GM19455 (cell line): ENCODE data around the gene MFF.
"Not testable (repeated sequence)": the region's sequence is repeated elsewhere in the genome, so short reads cannot be mapped to it uniquely, and the experiment has no call there.

ENCODE experiments used
- ATAC-seq: cut with Tn5 transposase; IDR thresholded peaks from one replicate; pipeline ENCODE4 v1.9.1; 2021; ENCODE audit not compliant: unreplicated experiment

MFF gene

DNA sequence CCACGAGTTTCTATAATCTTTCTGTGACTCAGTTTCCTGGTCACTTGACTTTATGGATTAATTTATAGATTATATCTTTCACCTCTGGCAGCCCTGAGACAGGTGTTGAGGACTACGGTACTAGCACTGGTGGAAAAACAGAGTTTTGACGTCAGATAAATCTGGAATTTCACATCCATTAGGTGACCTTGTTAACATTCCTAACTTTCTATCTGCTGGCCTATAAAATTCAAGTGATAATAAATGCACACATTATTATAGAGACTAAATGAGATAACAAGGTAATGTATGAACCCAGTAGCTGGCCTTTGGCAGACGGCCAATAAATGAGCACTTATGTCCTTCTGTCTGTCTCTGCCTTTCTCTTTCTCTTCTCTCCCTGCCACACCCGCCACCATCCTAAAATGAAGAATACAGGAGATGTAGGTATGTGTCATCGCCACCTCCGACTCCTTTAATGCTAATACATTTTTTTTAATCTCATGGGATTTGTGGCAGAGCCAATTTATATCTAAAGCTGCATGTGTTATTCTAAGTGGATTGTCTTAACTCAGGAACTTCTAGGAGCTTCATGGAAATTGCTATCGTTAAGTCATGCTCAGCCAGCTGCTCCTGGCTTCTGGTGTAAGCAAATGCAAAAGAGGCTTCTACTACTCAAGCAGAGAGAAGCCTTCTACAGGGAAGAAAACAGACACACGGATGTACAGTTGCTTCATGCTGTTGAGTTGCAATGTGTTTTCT lies 51.8 kb downstream of the MFF start:
- ATAC-seq = no peak

DNA sequence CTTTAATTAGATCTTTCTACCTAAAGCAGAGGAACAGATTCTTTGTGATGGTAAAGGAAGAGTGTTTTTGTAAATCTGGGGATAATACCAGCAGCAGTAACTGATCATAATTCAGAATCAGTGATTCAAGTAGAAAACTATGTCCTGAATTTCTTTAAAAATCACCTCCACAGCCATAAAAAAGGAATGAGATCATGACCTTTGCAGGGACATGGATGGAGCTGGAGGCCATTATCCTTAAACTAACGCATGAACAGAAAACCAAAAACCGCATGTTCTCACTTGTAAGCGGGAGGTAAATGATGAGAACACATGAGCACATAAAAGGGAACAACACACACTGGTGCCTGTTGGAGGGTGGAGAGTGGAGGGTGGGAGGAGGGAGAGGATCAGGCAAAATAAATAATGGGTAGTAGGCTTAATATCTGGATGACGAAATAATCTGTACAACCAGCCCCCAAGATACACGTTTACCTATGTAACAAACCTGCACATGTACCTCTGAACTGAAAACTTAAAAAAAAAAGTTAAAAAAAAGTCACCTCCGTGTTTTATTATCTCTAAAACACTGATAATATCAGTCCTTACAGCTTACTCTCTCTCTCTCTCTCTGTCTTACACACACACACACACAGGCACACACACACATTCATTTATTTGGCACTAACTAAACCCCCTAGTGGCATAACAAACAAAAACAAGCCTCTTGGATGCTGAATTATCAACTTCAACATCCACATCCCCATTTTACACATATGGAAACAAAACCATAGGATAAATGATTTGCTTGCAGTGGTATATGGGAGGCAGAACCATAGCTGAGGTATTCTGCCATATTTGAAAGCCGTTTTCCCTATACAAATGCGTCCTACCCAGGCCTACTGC lies 52.7 kb downstream of the MFF start:
- no peak for ATAC-seq

DNA sequence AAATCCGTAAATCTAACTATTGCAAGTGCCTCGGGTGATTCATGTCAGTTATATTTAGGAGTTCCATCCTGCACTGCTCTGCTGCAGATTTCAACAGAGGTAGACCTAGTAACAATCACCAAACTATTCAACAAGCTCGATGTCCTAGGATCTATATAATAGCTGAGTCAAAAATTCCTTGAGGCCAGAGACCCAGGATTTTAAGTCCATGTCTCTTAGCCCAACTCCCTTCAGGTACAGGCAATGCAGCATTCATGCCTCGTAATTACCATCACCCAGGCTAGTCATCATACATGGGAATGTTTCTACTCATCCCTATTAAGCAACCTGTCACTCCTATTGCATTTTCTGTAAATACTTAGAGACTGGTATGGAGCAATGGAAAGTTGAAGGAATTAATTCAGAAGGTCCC lies 53.3 kb downstream of the MFF start:
- ATAC-seq = no peak

DNA sequence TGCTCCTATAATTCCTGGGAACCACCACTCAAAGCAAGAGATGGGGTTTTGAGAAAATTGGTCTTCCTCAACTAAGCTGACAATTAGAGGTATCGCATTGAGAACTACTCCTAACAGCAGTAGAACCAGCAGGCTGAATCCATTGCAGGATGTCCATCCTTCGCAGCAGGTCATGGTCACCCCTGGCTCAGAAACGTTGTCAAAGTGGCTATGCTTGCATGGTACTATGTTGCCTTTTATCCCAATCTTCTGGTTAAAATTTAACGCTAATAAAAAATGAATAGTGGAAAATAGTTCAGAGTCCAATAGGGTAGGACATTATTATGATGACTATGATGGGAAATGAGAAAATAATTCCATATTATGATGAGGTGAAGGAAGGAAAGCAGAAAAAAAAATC lies 54.0 kb downstream of the MFF start, which contains the start of gene TM4SF20:
Gene TM4SF20, minus strand, starts transcription at position 212 of the 400 bp plus-strand sequence. Its CDS starts 38 bp downstream, at position 174.
- ATAC-seq = no peak

DNA sequence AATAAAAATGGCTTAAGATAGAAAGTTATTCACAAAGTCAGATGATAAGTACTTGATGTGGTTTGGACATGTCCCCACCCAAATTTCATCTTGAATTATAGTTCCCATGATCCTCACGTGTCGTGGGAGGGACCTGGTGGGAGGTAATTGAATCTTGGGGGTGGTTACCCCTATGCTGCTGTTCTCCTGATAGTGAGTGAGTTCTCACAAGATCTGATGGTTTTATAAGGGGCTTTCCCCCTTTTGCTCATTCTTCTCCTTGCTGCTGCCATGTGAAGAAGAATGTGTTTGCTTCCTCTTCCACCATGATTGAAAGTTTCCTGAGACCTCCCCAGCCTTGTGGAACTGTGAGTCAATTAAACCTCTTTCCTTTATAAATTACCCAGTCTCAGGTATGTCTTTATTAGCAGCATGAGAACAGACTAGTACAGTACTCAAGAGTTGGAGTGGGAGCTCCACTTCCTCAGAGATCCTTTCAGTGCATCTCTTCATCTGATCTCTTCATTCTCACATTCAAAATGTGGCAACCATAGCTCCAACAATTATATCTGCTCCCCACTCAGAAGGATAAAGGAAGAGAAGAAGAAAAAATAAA lies 57.3 kb downstream of the MFF start:
- ATAC-seq = not testable (repeated sequence)

DNA sequence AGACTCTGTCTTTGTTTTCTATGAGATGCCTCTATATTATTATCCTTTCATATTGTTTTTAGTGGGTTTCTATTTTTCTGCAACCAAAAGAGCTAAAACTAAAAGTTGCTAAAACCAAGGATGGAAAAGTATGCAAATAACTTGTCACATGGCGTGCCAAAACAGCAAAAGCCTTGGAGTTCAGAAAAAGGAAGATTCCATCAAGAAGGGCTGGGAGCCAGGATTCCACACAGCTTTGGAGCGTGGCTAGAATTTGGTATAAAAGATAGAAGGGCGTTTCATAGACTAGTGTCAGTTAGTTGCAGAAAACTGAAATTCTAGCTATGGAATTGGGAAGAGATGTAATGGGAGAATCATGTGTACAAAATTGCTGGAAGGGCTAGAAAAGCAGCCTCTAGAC lies 58.6 kb downstream of the MFF start:
- ATAC-seq = no peak

DNA sequence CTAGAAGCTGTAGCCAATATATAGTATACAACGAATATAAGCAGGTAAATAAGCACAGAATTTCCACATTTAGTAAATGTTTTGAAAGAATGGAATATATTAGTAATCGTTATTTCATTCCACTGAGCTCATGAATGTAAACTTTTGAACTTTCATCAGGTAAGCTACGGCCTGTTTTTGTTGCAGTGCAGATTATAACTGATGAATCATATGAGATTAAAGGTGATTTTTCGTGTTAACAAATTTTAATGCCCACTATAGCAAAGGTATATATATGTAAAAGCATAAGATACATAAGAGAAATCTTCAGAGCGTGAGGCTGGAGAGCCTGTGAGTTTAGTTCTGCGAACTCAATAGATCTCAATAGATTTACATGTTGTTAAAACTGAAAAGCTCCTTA lies 61.6 kb downstream of the MFF start:
- ATAC-seq = no peak

DNA sequence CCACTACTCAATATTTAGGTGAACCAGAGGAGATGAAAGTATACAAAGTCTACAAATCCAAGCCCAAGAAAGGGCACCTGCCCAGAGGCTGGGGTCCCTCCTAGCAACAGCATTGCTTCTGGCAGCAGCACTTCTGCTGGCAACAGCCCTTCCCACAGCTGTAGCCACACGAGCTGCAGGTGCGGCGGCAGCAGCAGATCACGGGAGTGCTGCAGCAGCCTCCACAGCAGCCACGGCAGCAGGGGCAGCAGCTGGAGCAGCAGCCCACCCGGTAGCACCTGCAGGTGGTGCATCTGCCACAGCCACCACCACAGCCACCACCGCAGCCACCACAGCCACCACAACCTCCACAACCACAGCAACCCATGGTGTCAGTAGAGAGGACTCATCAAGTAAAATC lies 62.5 kb downstream of the MFF start, which contains the start of gene SCYGR1:
Gene SCYGR1, minus strand, starts transcription at position 367 of the 400 bp plus-strand sequence. Its CDS starts 0 bp downstream, at position 367.
- not testable (repeated sequence) for ATAC-seq

DNA sequence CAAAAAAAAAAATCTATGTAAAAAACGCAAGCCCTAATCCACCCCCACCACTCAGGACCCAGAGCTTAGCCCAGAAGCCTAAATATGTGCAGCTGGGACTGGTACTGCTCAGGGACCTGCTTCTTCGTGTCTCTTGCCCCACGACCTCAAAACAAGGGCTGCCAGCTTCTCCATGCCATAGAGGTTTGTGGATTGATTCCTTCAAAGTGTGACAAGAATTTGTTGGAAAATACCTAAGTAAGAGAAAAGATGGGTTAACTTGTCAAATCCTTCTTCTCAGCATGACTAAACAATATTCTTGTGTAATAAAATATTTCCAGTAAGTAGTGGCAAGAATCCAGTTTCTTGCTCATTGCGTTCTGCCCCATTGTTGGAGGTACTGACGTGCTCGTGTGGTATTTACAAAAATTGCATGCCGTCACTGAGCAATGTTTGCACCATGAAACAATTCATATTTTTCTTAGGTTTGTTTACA lies 63.5 kb downstream of the MFF start:
- no peak for ATAC-seq

DNA sequence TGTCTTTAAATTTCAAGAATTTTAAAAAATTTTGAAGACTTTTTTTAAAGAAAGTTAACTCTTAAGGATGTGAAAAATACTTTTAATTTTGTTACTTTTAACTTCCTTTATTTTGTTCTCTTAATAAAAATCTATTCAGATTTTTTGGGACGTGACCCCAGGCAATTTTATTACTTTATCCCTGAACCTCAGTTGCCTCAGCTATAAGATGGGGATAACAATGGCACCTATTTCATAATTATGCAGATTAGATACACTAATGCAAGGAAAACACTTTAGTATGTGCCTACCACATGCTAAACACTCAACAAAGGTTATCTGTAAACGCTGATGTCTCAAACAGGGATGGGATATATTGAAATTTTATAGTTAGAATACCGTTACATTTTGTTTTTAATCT lies 64.2 kb downstream of the MFF start:
- ATAC-seq = no peak

DNA sequence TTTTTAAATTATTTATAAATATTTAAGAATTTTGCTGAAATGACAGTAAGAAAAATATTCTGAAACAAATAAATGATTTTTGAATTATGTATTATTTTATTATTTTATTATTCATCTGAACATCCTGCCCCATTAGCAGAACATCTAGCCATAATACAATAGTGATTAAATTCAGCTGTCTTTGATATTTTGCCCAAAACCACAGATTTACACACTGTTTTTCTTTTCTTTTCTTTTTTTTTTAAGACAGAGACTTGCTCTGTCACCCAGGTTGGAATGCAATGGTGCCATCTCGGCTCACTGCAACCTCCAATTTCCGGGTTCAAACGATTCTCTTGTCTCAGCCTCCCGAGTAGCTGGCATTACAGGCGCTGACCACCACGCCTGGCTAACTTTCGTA lies 64.6 kb downstream of the MFF start:
- ATAC-seq = no peak

DNA sequence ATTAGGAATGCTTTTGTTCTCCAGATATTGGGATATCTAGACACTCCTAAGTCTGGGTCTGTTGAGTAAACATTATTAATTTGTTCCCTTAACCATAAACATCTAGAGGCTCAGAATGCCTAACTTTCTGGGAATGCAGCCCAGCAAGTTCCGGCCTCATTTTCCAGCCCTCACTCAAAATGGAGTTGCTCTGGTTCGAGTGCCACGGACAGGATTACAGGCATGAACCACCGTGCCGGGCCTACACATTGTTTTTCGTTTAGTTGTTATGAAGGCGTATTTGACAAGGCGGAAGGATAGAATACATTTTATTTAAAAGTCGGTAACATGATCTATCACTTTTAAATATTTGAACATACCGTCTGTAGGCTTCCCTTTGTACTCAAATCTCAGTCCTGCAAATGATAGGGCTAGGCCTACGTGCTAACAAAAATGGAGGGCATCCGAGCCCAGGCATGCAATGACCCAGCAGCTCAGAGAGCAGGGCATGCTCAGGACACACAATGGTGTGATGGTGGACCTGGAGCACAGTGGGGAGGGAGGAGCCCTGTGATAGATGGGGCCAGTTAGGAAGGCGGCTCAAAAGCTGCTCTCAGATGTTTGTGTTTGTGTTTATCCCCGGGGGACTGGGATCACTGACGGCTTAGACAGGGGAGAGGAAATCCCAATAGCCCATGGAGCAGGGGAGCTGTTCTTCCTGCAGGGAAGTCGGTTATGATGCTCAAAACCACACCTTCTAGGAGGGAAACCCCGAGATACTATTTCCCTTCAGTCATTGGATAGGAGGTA lies 65.6 kb downstream of the MFF start:
- ATAC-seq = no peak

DNA sequence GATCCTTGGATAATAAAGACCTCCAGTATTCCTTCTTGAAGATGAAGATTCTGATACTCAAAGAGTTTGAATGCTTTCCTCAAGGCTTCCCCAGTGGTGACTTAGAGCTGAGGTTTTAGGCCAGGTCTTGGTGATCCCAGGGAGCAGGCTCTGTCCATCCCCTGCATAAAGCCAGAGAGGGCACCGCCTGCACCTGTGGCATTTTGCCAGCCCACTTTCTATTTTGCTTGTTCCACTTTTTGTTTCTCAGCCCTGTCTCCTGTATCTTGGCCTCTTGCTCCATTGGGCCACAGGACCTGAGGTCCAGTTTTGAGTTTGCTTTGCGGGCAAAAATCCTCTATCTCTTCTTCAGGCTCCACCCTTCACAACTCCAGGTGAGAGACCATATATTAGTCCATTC lies 69.3 kb downstream of the MFF start:
- no peak for ATAC-seq

DNA sequence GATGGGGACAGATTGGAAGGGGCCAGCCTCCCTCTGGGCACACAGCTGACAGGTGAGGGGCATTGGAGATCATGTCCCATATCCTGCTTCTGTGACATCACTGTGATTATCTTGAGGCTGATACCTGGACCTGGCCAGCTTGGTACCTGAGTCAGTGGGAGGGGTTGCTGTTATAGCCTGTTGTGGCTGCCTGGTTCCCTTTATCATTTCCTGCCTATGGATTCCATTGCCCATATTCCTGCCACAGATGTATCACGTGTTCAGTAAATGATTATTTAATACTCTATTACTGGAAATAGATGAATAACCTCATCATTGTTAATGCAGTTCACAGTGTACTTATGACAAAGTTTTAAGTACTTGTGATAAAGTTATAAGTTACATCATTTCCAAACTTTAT lies 70.5 kb downstream of the MFF start:
- no peak for ATAC-seq

DNA sequence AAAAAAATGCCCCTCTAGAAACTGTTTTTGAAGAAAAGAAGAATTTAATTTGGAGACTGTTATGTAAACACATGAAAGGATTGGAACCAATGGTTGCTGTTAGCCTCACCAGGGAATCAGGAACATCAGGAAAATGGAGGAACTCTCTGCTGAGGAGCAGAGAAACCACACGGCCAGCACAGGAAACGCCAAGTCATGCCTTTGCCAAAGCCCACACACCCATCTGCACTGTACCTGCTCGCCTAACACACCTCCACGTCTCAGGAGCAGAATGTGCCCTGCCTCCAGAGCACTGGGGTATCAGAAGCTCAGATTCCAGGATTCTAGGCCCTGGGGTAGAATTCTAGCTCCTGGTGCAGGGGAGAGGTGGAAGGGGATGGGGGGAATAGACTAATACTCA lies 72.5 kb downstream of the MFF start:
- no peak for ATAC-seq

DNA sequence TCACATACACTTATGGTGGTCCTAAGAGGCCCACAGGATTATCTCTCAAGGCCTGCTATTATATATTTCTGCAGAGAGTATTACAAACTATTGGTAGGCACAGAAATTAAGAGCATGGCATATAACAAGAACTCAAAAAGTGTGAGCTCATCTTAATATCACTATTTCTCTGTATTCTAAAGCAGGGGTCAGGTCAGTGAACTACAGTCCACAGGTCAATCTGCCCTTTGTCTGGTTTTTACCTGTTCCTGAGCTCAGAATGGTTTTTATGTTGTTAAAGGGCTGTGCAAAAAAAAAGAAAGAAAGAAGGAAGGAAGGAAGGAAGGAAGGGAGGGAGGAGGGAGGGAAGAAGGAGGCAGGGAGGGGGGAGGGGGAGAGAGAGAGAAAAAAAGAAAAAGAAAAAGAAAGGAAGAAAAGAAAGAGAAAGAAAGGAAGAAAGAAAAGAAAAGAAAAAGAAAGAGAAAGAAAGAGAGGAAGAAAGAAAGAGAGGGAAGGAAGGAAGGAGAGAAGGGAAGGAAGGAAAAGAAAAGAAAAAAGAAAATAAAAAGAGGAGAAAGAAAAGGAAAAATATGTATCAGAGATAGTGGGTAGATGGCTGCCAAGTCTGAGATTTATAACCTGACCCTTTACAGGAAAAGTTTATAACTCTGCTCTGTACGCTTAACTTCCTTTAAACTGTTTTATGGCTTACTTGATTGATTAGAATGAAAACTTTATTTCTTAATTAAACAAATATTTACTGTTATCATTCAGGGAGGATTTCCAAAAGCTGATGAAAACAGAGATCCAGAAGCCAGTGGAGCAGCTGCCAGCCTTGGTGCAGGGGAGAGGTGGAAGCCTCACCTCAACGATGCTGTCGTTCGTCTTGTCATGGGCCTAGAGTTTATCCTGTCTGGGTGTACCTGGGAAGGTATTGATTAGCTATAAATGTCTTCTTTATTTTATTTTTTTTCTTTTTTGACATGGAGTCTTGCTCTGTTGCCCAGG lies 73.9 kb downstream of the MFF start:
- no peak for ATAC-seq

DNA sequence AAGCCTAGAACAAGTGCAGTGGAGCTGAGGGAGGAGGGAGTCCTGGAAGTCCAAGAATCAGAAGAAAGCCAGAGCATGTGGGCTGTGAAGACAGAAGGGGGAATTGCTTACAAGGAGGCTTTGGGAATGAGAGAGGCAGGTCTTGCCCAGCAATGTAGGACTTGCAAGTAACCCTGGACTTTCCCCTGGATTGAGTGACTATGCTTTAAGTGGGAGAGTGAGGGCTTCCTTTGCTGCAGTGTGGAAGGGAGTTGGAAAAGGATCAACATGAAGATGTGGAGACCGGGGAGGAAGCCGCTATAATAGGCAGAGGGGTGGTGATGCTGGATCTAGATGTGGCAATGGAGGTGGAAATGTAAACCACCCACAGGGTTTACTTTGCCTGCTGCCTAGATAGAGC lies 76.5 kb downstream of the MFF start:
- no peak for ATAC-seq

DNA sequence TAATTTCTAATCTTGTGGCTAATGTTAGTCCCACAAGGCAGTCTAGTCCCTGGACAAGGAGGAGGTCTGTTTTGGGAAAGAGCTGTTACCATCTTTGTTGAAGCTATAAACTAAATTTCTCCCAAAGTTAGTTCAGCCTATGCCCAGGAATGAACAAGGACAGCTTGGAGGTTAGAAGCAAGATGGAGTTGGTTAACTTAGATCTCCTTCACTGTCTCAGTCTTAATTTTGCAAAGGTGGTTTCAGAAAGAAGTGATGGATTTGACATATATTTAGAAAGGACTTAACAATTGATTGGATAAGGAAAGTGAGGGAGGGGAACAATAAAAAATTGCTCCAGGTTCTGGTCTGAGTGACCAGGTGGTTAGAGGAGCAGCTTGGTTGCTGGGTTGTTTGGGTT lies 77.3 kb downstream of the MFF start:
- no peak for ATAC-seq

DNA sequence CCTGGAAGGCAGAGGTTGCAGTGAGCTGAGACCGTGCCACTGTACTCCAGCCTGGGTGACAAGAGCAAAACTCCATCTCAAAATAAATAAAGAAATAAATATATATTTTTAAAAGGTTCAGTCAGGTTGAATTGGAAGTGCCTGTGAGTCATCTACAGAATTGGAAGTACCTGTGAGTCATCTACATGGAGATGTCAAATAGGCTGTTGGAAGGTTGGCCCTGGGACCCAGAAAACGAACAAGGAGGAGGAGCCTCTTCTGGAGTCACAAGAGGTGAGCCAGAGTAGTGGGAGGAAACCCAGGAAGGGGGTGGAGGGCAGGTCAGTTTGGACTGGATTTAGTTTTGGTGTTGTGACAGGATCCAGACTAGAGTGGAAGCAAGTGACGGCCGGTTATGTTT lies 77.9 kb downstream of the MFF start:
- no peak for ATAC-seq
